NCI-H446 (cell line): ENCODE results near the gene C19orf18.
"Not testable (repeated sequence)": the region's sequence is repeated elsewhere in the genome, so short reads cannot be mapped to it uniquely, and the experiment has no call there.

Experiments
- DNase-seq, 2 experiments: peaks; one replicate each; lab custom pipeline; 2025; lab: John Stamatoyannopoulos, UW

The C19orf18 gene

DNA sequence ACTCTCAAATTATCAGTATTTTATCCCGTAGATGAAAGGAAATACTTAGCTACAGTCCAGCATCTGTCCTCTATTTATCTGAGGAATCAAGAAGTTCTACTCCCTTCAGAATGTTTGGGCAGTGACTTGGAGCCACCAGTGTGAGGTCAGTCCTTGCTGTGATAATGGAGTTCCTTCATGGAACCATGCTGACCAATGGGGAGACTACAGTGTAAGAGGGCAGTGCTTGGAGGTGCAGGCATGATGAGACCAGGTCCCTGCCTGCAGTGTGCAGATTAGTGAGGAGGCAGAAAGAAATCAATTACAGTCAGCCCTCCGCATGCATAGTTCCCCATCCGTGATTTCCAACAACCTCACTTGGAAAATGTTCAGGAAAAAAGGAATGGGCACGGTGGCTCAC lies at the start of gene C19orf18:
TSS of gene C19orf18 (minus strand) at position 101 of the 400 bp plus-strand sequence. CDS start 102 bp downstream, outside the sequence.
- no peak for DNase-seq

DNA sequence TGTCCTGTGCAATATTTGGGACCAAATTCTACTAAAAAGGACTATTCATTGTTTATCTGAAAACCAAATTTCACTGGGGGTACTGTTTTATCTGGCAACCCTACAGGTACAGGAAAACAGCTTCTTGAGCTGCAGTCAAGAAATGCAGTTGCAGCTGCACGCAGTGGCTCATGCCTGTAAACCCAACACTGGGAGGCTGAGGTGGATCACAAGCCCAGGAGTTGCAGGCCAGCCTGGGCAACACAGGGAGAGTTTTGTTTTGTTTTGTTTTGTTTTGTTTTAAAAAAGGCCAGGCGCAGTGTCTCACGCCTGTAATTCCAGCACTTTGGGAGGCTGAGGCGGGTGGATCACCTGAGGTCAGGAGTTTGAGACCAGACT lies 47.9 kb upstream of the C19orf18 start:
- no peak for DNase-seq

DNA sequence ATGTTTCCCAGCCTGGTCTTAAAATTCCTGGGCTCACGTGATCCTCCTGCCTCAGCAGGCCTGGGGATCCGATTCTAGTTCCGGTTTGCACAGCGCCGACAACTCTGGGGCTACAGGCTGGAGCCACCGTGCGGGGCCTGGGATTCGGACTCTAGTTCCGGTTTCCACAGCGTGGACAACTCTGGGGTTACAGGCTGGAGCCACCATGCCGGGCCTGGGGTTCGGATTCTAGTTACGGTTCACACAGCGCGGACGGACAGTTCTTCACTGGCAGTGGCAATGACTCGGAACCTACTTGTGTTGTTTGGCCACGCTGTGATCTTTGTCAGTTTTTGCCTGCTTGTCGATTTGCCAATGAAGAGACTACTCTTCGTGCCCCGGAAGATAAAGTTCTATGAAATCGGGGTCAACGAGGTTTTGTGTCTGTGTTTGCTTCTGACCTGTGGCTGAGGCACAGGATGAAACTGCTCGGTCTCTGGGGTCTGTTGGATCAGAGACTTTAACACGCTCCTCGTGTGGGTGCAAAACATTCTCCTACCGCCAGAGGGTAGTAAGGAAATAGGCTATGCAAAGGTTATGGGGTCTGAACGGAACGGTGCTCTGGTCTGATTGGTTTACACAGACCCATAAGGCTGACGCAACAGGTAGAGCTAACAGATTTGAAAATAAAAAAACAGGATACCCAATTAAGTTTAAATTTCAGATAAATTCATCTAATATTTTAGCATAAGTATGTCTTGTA lies 47.4 kb upstream of the C19orf18 start:
- no peak for DNase-seq

DNA sequence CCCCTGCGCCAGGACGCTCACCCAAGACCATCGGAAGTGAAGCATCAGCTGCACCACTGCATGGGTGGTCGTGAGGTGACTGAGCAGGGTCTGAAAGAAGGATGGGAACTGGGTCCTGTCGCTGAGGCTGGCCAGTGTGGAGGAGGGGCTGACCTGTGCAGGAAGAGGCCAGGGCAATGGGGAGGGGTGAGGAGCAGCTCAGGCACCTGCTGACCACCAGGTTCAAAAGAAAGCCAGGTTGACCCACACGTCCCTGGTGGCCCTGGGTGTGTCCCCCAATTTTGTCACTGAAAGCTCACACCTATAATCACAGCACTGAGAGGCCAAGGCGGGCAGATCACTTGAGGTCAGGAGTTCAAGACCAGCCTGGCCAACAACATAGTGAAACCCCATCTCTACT lies 45.8 kb upstream of the C19orf18 start:
- DNase-seq = no peak

DNA sequence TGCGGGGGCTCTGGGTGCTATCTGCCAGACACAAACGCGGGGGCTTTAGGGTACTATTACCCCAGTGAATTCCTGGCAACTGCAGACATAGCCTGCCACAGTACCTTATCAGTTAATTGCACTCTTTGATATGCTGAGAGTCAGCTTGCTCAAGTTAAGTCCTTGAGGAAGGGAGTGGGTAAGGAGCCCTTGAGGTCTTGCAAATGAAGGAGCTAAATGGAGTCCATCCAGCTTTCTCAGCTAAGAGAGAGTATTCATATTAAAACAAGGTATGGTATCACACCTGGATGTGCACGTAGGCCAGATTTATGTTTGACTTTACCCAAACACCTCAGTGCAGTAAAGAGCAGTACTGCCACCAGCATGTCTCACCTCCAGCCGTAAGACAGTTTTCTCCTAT lies 39.8 kb upstream of the C19orf18 start:
- DNase-seq = no peak

DNA sequence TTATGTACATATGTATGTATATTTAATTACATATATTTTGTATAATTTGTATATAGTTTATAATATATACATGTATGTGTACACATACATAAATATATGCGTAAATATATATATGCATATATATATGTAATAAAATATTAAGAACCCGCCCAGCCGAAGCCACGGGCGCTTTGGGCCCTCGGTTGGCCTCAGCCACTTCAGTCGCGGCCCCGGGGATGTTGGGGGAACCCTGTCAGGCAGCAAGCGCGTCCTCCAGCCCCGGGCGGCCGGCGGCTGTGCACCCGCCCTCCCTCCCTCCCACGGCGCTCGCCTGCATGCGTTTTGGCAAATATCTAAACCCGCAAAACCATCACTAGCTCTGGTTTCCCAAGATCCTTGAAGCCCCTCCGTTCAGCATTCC lies 36.2 kb upstream of the C19orf18 start:
- DNase-seq = no peak

DNA sequence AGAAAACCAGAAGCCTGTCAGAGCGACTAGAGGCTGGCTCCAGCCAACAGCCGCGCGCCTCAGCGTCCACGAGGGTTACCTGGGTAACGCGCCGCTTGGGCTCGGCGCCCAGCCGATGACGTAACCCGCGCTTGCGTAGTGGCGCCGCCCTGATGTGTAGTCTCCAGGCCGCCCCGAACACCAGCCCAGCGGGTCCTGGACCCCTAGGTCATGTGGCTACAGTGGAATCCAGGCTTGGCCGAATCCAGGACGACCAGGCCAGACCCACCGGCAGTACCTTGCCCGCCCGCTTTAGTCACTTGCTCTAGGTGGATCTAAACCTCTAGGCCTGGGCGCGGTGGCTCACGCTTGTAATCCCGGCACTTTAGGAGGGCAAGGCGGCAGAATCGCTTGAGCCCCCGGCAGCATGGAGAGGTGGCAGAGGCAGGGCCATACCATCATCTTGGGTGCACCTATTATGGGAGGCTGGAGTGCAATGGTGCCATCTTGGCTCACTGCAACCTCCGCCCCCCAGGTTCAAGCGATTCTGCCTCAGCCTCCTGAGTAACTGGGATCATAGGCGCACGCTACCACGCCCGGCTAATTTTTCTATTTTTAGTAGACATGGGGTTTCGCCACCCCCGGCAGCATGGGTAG lies 35.5 kb upstream of the C19orf18 start:
- DNase-seq = peak; percentile 26 to 78

DNA sequence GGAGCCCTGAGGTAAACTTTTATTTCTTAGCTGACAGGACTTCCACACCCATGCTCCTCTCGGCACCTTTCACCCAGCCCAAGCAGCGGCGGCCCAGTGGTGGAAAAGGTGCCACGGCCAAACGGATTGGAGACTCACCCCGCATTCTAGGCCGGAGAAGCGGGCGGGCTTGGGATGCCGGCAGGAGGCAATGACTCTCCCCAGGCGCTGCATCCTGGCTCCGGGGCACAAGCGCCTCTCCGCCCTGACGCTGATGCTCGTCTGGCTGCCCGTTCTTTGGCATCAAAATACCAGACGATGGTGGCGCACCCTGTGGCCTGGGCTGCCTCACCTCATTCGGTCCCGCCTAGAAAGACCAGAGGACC lies 34.9 kb upstream of the C19orf18 start:
- no peak for DNase-seq

DNA sequence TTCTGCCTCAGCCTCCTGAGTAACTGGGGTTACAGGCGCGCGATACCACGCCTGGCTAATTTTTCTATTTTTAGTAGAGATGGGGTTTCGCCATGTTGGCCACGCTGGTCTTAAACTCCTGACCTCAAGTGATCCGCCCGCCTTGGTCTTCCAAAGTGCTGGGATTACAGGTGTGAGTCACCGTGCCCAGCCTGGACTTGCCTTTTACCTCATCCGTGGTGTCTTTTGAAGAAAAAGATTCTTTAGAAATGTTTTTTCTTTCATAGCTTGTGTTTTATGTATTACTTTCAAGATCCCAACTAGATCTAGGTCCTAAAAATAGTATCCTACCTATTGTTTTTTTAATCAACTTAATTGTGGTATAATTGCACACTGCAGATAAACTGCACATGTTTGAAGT lies 34.5 kb upstream of the C19orf18 start:
- DNase-seq = not testable (repeated sequence)

DNA sequence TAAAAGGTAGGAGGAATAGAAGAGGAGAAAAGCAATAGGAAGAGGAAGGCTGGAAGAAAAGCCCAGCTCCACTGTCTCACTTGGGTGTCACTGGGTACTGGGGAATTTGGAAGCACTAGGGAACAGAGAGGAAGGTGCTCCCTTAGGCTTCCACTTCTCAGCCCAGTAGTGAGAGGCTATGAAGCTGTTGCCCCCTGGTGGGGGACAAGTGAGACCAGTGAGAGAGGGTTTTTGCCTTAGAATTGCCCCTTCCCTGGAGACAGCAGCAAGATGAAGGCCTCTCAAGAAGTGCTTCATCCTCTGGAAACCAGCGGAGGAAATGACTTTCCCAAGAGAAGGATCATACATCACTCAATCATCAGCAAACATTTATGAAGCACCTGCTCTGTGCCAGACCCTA lies 33.0 kb upstream of the C19orf18 start:
- DNase-seq = no peak

DNA sequence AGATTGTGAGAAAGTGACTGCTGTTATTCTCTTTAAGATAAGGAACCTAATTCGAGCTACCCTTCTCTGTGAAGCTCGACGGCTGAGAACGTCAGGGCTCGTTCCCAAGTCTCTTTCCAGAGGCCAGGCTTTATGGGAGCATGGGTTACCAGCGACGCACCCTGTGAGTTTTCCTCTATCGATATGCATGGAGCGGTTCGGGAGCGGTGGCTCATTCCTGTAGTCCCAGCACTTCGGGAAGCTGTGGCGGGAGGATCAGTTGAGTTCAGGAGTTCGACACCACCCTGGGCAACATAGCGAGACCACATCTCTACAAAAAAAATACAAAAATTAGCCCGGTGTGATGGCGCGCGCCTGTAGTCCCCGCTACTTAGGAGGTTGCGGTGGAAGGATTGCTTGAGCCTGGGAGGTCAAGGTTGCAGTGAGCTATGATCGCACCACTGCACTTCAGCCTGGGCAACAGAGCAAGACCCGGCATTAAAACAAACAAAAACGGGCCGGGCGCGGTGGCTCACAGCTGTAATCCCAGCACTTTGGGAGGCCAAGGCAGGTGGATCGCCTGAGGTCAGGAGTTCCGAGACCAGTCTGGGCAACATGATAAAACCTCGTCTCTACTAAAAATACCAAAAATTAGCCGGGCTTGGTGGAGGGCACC lies 29.0 kb upstream of the C19orf18 start:
- DNase-seq = no peak

DNA sequence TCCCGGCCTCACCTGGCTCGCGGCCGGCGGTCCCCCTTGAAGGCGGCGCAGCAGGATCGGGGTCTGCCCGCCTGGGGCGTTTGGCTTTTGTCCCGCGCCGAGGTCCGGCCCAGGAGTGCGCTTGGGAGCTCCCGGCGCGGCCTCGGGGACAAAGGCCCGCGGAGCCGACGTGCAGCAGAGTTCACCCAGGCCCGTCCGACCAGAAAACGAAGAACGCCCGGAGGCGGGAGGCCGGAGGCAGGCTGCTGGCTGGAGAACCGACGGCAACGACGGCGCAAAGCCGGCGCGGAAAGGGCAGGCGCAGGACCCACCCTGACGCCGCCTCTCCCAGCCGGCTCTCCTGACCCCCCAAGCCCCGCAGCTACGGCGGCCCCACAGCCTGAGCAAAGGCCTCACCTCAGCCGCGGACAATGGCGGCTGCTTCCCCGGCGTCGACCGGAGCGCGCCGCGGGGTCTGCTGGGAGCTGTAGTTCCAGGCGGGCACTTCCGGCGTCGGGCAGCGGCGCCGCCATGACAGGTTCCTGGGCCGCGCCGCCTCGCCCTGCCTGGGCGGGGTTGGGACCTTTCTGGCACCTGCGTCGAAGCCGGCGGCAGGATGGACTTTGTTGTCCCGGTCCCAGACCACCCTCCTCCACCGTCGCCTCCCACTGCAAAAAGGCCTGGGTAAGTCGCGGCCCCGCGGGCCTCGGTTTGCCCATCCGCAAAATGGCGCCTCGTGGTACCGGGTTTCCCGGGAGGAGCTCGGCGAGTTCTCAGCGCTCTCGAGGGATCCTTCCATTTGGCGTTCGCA lies 28.2 kb upstream of the C19orf18 start, which contains the start of gene ZNF606:
TSS of gene ZNF606 (minus strand) at position 437 of the 790 bp plus-strand sequence. CDS start 1,501 bp downstream, outside the sequence.
- peak; percentile 36 to 91 for DNase-seq

DNA sequence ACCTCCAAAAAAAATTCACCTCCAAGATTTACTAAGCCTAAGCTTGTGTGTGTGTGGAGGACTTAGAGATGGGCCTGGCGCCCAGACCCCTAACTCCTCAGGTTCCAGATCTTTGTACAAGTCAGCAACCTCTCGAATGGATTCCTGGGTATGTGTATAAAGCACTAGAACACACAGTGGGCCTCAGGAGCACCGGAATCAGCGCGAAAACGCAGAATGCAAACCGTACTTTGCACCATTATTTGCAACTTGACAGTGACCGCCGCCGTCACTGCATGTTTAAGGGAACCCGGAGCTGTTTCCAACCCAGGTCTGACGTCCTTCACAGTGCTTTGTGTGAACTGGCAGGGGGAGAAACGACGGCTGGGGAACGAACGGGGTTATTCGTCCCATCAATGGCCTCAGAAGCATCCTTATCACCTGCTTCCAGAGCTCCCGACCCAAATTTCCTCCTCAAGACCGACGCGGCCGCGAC lies 27.6 kb upstream of the C19orf18 start:
- DNase-seq = no peak

DNA sequence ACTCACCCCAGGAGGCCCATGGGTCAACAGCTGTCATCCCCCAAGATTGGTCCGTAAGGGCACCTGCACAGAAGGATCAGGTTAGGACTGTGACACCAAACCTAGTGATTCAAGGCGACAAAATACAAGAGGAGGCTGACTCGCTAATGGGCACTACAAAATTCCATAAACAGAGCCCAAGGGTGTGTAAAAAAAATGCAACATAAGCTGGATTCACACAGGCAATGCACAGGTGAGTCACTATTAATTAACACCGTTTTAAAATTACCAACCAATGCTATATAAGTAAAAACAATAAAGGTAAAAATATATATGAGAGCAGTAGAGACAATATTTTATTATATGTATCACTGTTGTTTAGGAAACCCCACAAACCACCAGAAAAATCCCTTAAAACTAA lies 26.3 kb upstream of the C19orf18 start:
- no peak for DNase-seq

DNA sequence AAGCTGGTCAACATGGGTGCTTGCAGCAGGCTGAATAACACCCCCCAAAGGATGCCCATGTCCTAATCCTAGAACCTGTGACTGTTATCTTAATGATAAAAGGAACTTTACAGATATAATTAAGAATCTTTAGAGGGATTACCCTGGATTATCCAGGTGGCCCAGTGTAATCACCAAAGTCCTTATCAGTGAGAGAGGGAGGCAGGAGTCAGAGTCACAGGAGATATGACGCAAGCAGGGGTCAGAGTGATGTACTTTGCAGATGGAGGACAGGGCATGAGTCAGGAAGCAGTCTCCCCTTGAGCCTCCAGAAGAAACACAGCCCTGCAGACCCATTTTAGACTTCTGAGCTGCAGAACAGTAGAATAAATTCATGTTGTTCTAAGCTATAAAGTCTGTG lies 18.5 kb upstream of the C19orf18 start:
- DNase-seq = no peak

DNA sequence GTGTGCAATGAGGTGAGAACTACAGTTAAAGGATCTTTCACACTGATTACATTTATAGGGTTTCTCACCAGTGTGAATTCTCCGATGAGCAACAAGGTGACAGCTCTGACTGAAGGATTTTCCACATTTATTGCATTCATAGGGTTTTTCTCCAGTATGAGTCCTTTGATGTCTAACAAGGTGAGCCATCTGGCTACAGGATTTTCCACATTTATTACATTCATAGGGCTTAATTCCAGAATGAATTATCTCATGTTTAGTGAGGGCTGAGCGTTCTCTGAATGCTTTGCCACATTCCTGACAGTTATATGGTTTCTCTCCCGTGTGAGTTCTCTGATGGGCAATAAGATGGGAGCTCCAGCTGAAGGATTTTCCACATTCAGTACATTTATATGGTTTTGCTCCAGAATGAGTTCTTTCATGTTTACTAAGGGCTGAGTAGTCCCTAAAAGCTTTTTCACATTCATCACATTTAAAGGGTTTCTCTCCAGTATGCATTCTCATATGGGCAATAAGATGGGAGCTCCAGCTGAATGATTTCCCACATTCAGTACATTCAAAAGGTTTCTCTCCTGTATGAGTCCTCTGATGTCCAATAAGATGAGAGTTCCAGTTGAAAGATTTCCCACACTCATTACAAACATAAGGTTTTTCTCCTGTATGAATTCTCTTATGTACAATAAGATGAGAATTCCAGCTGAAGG lies 4.4 kb upstream of the C19orf18 start:
- no peak for DNase-seq

DNA sequence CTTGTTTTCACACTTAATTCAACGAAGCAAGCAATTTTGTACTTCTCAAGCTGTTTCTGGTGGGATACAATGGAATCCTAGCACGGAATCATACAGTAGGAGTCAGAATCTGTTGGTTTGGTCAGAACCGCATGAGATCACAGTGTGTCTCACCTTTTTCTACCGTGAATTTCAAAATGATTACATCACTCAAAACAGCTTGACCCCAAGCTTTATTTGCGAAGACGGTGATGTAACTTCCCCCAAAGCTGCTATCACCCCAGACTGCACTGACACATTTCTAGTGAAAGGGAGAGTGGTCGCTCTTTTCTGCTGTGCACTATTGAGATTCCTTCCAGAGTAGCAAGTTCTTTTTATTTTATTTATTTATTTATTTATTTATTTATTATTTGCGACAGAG lies 9.6 kb downstream of the C19orf18 start:
- no peak for DNase-seq

DNA sequence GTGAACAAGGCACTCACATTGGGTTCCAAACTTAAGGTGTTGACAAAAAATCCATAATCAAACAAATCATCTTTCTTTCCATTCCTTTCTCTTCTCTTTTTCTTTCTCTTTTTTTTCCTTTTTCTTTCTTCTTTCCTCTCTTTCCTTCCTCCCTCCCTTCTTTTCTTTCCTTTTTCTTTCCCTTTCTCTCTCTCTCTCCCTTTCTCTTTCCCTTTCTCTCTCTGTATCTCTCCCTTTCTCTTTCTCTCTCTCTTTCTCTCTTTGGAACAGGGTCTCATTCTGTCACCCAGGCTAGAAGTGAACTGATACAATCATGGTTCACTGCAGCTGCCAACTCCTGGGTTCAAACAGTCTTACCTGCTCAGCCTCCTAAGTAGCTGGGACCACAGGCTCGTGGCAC lies 12.5 kb downstream of the C19orf18 start:
- DNase-seq = no peak

DNA sequence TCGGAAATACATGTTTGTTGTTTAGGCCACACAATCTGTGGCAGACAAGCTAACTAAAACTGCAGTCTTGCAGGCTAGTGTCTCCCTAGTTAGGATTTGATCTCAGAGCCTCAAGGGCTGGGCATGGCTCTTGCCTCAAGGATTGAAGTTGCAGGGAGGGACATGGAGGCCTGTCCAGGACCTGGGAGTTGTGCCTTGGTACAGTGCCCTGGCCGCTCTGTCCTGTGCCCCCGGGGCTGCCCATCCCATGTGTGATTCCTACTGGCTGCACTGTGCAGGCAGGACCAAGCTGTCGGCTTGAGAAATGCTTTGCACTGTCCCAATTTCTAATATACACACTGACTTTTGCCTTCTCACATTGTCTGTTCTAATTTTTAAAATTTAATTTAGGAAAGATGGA lies 19.3 kb downstream of the C19orf18 start:
- DNase-seq = no peak

DNA sequence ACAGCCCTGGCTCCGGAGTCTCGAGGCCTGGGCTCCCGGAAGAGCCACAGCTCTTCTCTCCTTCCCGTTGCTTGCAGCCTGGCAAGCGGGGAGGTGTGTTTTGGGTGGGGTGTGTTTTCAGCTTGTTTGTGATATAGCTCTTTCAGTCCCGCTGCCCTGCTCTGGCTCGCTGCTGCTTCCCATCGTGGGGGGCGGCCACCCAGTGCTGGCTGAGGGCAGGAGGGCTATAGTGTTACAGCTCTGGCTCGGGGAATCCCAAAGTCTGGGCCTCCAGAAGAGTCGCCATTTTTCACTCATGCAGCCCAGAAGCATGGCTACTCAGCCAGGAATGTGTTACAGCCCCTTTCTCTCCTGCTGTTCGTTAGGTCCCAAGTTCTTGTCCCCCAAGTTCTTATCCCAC lies 24.6 kb downstream of the C19orf18 start:
- no peak for DNase-seq

DNA sequence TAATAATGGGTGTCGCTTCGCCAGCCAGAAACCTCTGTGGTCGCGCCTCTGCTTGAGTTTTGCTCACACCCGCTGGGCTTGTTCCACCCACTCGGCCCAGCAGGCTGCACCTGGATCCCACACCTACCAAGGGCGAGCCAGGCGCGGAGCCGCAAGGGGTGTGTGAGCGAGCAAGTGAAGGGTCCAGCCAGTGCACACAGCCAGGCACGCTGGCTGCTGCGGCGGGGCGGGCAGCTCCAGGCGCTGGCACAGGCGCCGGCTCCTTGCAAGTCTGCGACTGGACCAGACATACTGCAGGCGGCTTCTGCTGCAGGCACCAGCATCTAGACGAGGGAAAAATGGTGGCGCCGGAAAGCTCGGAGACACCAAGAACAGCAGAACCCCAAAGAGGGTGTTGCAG lies 25.0 kb downstream of the C19orf18 start:
- no peak for DNase-seq
